ENCODE data around the gene SLC25A53. TPM values are rescaled to one million over a fixed set of nuclear protein-coding genes. Genes with fewer than 3 reads are reported as not detected.

Gene SLC25A53
- total RNA-seq, 1 experiment from 2014 or later, result 9.8 TPM

- Histone ChIP-seq H3K9me3 (ENCODE audit: control insufficient read depth, insufficient read depth, low read depth, low read length) (no peaks in the 10 kb centered on the region), H3K4me3 (ENCODE audit: low read depth in 2 of 2, low read length in 2 of 2) (no peak overlapping the region), H3K36me3 (ENCODE audit: control insufficient read depth, insufficient read depth, low read length) (peaks cover 5% of the 10 kb centered on the region; the same call in 1 of the 2 replicates), H3K27me3 (ENCODE audit: control insufficient read depth, insufficient read depth, low read length) (no peaks in the 10 kb centered on the region), H3K27ac (ENCODE audit: low read length) (no peak overlapping the region), H3K4me1 (ENCODE audit: control insufficient read depth, insufficient read depth, low read length) (peaks cover 21% of the 10 kb centered on the region)
- TF ChIP-seq SIN3A (IDR thresholded peaks at IDR 0.05; ENCODE audit: borderline replicate concordance, insufficient read depth, low read depth, low read length) (no peak), TCF7L2 (IDR thresholded peaks at IDR 0.05; ENCODE audit: low read depth, low read length) (no peak), CTCF (IDR thresholded peaks at IDR 0.05) (no peak), POLR2AphosphoS5 (IDR thresholded peaks at IDR 0.05; ENCODE audit: low read depth, low read length) (no peak), REST (IDR thresholded peaks at IDR 0.05; ENCODE audit: insufficient read depth in 1 of 2, low read depth in 2 of 2, low read length in 1 of 2) (no peak)
- ChIA-PET POLR2A (no interaction called here), CTCF (no interaction called here)
- ATAC-seq (no peak), DNase-seq (ENCODE audit: low read depth, low spot score) (no peak)
- intact Hi-C loops (cut with micrococcal nuclease; ENCODE audit: unreplicated experiment) (no loop called here), in situ Hi-C loops (cut with HindIII; ENCODE audit: low pct_unique_long_range_greater_than_20kb, low sequenced_read_pairs) (no loop called here)
- BruUV-seq (replicated peaks), result no TSS peak
These were observed 16.0 kb upstream of the SLC25A53 start for GRCh38 chrX:104172788-104173187.

GRCh38 chrX:104172121-104172520 lies 15.3 kb upstream of the SLC25A53 start:
- ATAC-seq, result no peak
- TF ChIP-seq SIN3A (IDR thresholded peaks at IDR 0.05; ENCODE audit: borderline replicate concordance, insufficient read depth, low read depth, low read length) (no peak), POLR2AphosphoS5 (IDR thresholded peaks at IDR 0.05; ENCODE audit: low read depth, low read length) (no peak), TCF7L2 (IDR thresholded peaks at IDR 0.05; ENCODE audit: low read depth, low read length) (no peak), REST (IDR thresholded peaks at IDR 0.05; ENCODE audit: insufficient read depth in 1 of 2, low read depth in 2 of 2, low read length in 1 of 2) (no peak), CTCF (IDR thresholded peaks at IDR 0.05) (no peak)
- peaks cover 21% of the 10 kb centered on the region for H3K4me1 ChIP-seq (ENCODE audit: control insufficient read depth, insufficient read depth, low read length)
- intact Hi-C loops (cut with micrococcal nuclease; ENCODE audit: unreplicated experiment) (no loop called here), in situ Hi-C loops (cut with HindIII; ENCODE audit: low pct_unique_long_range_greater_than_20kb, low sequenced_read_pairs) (no loop called here)
- H3K27ac ChIP-seq (ENCODE audit: low read length), result no peak overlapping the region
- BruUV-seq (replicated peaks), result no TSS peak
- peaks cover 5% of the 10 kb centered on the region; the same call in 1 of the 2 replicates for H3K36me3 ChIP-seq (ENCODE audit: control insufficient read depth, insufficient read depth, low read length)
- no peaks in the 10 kb centered on the region for H3K9me3 ChIP-seq (ENCODE audit: control insufficient read depth, insufficient read depth, low read depth, low read length)
- CTCF ChIA-PET, result no interaction called here
- no peak overlapping the region for H3K4me3 ChIP-seq (ENCODE audit: low read depth in 2 of 2, low read length in 2 of 2)
- H3K27me3 ChIP-seq (ENCODE audit: control insufficient read depth, insufficient read depth, low read length), result no peaks in the 10 kb centered on the region
- DNase-seq (ENCODE audit: low read depth, low spot score), result no peak
- POLR2A ChIA-PET, result no interaction called here

Measured in Panc1 (cell line).